H1 (cell line): ENCODE data around the gene TXNDC8. TPM values are rescaled to one million over a fixed set of nuclear protein-coding genes. Genes with fewer than 3 reads are reported as not detected.

Experiments used
- GABPA ChIP-seq: IDR thresholded peaks from 2 replicates; pipeline ENCODE4 v1.6.1; 2011; ENCODE audit warnings: mild to moderate bottlenecking, low read length, moderate library complexity, borderline replicate concordance; ENCODE audit not compliant: insufficient read depth
- POU5F1 ChIP-seq: IDR thresholded peaks from 2 replicates; pipeline ENCODE4 v1.6.1; 2011; ENCODE audit warnings: low read depth, mild to moderate bottlenecking, low read length, moderate library complexity
- RBBP5 ChIP-seq: IDR thresholded peaks from 2 replicates; pipeline ENCODE4 v1.7.1; 2012; ENCODE audit warnings: low read depth, mild to moderate bottlenecking, inconsistent platforms, low read length, moderate library complexity, borderline replicate concordance
- SUZ12 ChIP-seq: fragments of 200-600 bp; sonication (generic); IDR thresholded peaks from 2 replicates; pipeline ENCODE4 v1.6.1; 2012; ENCODE audit warnings: mild to moderate bottlenecking, inconsistent platforms, low read length, moderate library complexity, mixed read lengths
- polyA plus RNA-seq, 7 experiments: library from polyadenylated mRNA; depleted of rRNA in 3 of 7; stranded (reverse) in 5 of 7; unstranded in 2 of 7; fragments of >200 nt in 5 of 7; fragments of 200-250 nt in 2 of 7; gene quantifications; 1 replicate in 5 of 7; 2 replicates in 1 of 7; 4 replicates in 1 of 7; pipeline versions ENCODE4 v1.2.1 to v1.2.3, GENCODE V29; 2011 to 2013; ENCODE audit warnings: missing spikeins in 2 of 7, mixed read lengths in 2 of 7
- total RNA-seq: library from RNA; stranded (reverse); fragmentation: NEBNext Ultra II Directional; extraction: Animal tissue kit (Norgen Biotek cat#: 25700); gene quantifications from 2 replicates; pipeline ENCODE4 v1.2.1, GENCODE V29; 2021

Gene TXNDC8
- total and polyA plus RNA-seq, 2 of the 8 experiments (the other 6 are each of a cell fraction or from before 2014, with no cell fraction given), result not detected

DNA sequence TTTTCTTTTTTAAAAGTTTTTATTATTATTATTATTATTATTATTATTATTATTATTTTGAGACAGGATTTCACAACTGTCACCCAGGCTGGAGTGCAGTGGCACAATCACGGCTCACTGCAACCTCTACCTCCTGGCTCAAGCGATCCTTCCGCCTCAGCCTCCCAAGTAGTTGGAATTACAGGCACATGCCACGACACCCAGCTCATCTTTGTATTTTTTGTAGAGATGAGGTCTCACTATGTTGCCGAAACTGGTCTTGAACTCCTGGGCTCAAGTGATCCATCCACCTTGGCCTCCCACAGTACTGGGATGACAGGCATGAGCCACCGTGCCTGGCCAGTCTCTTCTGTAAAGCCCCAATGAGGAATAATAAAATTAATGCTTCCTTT lies 50.4 kb downstream of the TXNDC8 start (continued):
- TF ChIP-seq GABPA (no peak), SUZ12 (no peak), POU5F1 (no peak), RBBP5 (no peak)
- TF ChIP-seq, all 59 proteins: peak for 0
